ENCODE measurements around the gene PLXND1.

The PLXND1 gene

DNA sequence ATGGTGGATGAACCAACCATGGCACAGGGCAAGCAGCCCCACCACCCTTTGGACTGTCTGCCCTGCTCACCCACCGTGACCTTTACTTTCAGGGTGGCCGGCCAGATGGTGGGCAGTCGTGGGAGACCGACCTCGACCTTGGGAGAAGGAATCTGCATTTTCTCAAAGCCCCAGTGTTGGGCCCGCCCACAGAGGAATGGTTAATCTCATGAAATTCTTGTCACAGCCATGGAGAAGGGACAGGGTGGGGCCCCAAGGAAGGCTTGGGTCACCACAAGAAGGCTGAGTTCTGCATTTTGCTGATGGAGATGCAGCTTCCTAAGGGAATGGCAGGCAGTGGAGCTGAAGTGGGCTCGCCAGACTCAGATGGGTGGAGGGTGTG is 2.9 kb downstream of the PLXND1 start:
- H3K9ac ChIP-seq = no peak overlapping the region
- no peaks in the 10 kb centered on the region for H3K36me3 ChIP-seq (ENCODE audit: control insufficient read depth, insufficient read depth, low read length)
- TF ChIP-seq, protein P1, sequence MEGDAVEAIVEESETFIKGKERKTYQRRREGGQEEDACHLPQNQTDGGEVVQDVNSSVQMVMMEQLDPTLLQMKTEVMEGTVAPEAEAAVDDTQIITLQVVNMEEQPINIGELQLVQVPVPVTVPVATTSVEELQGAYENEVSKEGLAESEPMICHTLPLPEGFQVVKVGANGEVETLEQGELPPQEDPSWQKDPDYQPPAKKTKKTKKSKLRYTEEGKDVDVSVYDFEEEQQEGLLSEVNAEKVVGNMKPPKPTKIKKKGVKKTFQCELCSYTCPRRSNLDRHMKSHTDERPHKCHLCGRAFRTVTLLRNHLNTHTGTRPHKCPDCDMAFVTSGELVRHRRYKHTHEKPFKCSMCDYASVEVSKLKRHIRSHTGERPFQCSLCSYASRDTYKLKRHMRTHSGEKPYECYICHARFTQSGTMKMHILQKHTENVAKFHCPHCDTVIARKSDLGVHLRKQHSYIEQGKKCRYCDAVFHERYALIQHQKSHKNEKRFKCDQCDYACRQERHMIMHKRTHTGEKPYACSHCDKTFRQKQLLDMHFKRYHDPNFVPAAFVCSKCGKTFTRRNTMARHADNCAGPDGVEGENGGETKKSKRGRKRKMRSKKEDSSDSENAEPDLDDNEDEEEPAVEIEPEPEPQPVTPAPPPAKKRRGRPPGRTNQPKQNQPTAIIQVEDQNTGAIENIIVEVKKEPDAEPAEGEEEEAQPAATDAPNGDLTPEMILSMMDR (IDR thresholded peaks at IDR 0.05) = no peak
- H3K27me3 ChIP-seq (ENCODE audit: control insufficient read depth, insufficient read depth, low read length) = no peaks in the 10 kb centered on the region
- peak overlapping the region; percentile 44 for H3K4me3 ChIP-seq (ENCODE audit: low read depth, low read length)
- H3K4me1 ChIP-seq = peaks cover 2% of the 10 kb centered on the region
- peak overlapping the region; percentile 28 for H3K4me2 ChIP-seq (ENCODE audit: low read length)
- no peak overlapping the region for H2AFZ ChIP-seq
- H3K9me3 ChIP-seq (ENCODE audit: control insufficient read depth, low read length) = no peaks in the 10 kb centered on the region
- peak overlapping the region; percentile 44 for H3K27ac ChIP-seq
- peaks cover 2% of the 10 kb centered on the region for H3K79me2 ChIP-seq

DNA sequence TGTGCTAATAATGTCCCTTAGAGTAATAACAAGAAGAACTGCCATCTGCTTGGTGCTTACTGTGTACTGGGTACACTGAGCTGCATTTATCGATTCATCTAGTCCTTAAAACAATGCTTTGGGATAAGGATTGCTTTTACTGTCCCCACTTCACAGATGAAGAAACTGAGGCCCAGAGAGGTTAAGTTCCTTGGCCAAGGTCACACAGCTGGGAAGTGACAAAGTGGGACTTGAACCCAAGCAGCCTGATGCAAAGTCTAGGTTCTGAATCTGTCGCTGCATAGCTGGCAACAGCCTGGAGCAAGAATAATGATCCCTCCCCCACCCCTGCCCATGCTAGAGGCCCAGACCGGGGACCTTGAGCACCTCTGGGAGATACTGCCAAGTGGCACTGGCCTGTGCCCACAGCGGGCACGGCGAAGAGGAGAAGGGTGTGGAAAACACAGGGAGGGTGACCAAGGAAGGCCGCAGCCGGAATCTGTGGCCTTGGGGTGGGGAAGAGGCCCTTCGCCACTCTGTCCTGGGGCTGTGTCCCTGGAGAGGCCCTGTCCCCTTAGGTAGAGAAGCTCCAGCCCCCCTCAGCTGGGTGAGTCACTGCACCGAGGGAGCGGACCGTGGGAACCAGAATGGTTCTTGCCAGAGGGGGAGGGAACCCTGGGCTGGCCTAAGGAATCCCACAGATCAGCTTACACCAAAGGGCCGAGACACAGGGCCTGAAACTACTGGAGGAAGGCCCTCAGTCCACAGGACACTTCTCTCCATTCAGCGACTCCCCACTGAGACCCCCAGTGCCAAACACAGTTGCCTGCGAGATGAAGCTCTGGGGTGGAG is 3.5 kb downstream of the PLXND1 start:
- Histone ChIP-seq H3K9ac (no peak overlapping the region), H3K27me3 (ENCODE audit: control insufficient read depth, insufficient read depth, low read length) (no peaks in the 10 kb centered on the region), H3K79me2 (peaks cover 2% of the 10 kb centered on the region), H3K36me3 (ENCODE audit: control insufficient read depth, insufficient read depth, low read length) (no peaks in the 10 kb centered on the region), H3K4me2 (ENCODE audit: low read length) (peak overlapping the region; percentile 28), H3K9me3 (ENCODE audit: control insufficient read depth, low read length) (no peaks in the 10 kb centered on the region), H2AFZ (no peak overlapping the region), H3K27ac (peak overlapping the region; percentile 44), H3K4me3 (ENCODE audit: low read depth, low read length) (peak overlapping the region; percentile 42), H3K4me1 (peaks cover 2% of the 10 kb centered on the region)
- TF ChIP-seq, protein P1 (IDR thresholded peaks at IDR 0.05) = no peak

DNA sequence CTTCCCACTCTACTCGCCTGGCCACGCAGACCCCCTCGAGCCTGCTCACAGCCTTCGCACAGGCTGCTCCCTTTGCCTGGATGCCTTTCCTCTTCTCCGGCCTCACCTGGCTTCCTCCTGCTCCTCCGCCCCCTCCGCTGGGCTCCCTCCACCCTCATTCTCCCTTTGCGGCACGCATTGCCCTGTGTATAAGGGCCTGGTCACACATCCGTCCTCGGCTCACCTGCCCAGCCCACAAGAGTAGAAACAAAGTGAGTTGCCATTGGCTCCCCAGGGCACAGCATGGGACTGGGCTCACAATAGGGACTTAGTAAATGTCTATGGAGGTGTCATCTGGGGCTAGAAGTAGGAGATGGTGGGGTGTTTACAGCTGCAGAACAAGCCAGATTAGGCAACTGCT is 4.2 kb downstream of the PLXND1 start:
- Histone ChIP-seq H3K4me3 (ENCODE audit: low read depth, low read length) (no peak overlapping the region), H3K79me2 (peaks cover 2% of the 10 kb centered on the region), H3K27ac (peak overlapping the region; percentile 36), H2AFZ (no peak overlapping the region), H3K9ac (no peak overlapping the region), H3K4me2 (ENCODE audit: low read length) (peak overlapping the region; percentile 21), H3K27me3 (ENCODE audit: control insufficient read depth, insufficient read depth, low read length) (no peaks in the 10 kb centered on the region), H3K4me1 (peaks cover 2% of the 10 kb centered on the region), H3K9me3 (ENCODE audit: control insufficient read depth, low read length) (no peaks in the 10 kb centered on the region), H3K36me3 (ENCODE audit: control insufficient read depth, insufficient read depth, low read length) (no peaks in the 10 kb centered on the region)
- TF ChIP-seq, protein P1 (IDR thresholded peaks at IDR 0.05) = no peak

DNA sequence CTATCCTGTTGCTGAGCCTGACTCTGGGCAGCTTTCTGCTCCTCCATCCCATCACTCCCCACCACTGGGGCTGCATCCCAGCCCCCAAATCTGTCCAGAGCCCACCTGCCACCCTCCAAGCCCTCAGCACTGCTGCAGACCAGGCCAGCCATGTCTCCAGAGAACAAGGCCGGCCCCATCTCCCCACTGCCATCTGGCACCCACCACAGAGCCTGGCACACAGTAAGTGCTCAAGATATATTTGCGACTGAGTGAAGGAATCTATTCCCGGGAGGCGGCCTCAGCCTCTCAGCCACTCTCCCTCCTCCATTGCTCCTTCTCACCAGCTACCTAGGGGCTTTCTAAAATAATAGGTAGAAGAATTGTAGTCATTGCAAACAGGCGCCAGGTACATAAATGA is 4.8 kb downstream of the PLXND1 start:
- Histone ChIP-seq H3K9me3 (ENCODE audit: control insufficient read depth, low read length) (no peaks in the 10 kb centered on the region), H3K27me3 (ENCODE audit: control insufficient read depth, insufficient read depth, low read length) (no peaks in the 10 kb centered on the region), H2AFZ (no peak overlapping the region), H3K4me1 (peaks cover 2% of the 10 kb centered on the region), H3K27ac (no peak overlapping the region), H3K9ac (no peak overlapping the region), H3K4me3 (ENCODE audit: low read depth, low read length) (no peak overlapping the region), H3K79me2 (peaks cover 2% of the 10 kb centered on the region), H3K4me2 (ENCODE audit: low read length) (no peak overlapping the region), H3K36me3 (ENCODE audit: control insufficient read depth, insufficient read depth, low read length) (no peaks in the 10 kb centered on the region)
- TF ChIP-seq, protein P1 (IDR thresholded peaks at IDR 0.05) = no peak

DNA sequence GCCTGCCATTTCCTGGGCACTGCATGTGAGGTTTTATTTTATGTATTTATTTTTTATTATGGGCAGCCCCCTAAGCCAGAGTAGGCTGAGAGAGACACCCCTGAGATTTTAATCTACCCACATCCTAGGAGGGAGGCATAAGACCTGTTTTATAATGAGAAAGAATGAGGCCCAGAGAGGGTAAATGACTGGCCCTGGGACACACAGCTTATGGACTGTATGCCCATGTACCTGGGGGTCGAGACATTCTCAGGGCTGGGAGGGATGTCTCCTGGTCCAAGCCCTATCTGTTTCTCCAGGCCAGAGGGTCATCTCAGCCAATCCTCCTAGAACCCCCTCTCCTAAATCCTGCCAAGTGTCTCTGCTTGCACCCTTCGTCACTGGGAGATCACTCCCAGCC is 6.1 kb downstream of the PLXND1 start:
- H3K79me2 ChIP-seq = peaks cover 2% of the 10 kb centered on the region
- H3K9me3 ChIP-seq (ENCODE audit: control insufficient read depth, low read length) = no peaks in the 10 kb centered on the region
- no peaks in the 10 kb centered on the region for H3K36me3 ChIP-seq (ENCODE audit: control insufficient read depth, insufficient read depth, low read length)
- H2AFZ ChIP-seq = no peak overlapping the region
- H3K27me3 ChIP-seq (ENCODE audit: control insufficient read depth, insufficient read depth, low read length) = no peaks in the 10 kb centered on the region
- no peak overlapping the region for H3K4me2 ChIP-seq (ENCODE audit: low read length)
- H3K4me3 ChIP-seq (ENCODE audit: low read depth, low read length) = no peak overlapping the region
- H3K9ac ChIP-seq = no peak overlapping the region
- TF ChIP-seq, protein P1 (IDR thresholded peaks at IDR 0.05) = no peak
- H3K27ac ChIP-seq = no peak overlapping the region
- no peaks in the 10 kb centered on the region for H3K4me1 ChIP-seq
